DMS114 treated with DMSO at 0.1 percent for 48 hours (cell line): ENCODE data around the gene USO1.
"Not testable (repeated sequence)": the region's sequence is repeated elsewhere in the genome, so short reads cannot be mapped to it uniquely, and the experiment has no call there.

Experiments used
- DNase-seq: peaks from one replicate; lab custom pipeline; 2025; ENCODE audit not compliant: unreplicated experiment; lab: John Stamatoyannopoulos, UW

The USO1 gene

DNA sequence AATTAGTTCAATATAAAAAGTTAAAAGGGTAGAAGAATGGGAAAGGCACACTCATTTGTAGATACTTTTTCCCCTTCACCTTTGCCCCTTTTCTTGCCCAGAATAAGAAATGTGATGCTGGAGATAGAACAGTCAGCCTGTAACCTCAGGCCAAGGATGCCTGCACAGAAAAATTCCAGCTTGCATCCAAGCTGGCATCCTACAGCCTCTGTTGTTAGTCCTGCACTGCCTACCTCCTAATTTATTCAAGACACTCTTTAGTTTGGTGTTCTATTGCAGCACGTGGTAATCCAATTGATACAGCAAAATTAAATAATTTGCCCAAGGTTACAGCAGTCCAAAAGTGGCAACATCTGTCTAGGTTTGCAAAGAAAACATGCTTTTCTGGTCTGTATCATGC is 9.7 kb upstream of the USO1 start:
- no peak for DNase-seq

DNA sequence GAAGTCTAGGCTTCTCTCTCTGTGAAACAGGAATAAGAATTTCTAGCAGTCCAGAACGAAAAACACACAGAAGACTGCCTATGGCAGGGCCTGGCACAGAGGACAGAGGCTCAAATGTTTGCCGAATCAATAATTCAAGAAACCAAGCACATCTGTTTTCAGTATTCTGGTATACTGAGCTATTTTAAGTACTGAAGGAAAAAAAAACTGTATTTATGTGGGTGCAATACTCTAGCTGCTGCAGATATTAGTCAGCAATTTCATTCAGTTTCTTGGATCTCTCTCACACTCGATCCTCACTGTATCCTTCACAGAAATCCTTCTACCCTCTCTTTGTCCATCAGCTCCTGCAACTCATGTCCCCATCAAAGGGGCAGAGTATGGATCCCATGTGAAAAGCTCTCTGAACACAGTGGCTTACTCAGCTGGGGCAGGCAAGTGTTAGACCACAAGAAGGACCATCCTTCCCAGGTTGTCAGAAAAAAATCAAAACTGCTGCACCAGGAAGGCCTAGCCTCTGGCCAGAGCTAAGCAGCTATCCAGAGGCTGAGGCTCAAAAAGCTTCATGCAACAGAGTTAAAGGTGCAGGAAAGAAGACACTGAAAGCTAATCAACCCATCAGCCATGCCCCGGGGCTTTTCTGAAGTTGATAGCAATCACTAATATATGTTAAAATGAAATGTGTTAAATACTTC is 9.1 kb upstream of the USO1 start:
- no peak for DNase-seq

DNA sequence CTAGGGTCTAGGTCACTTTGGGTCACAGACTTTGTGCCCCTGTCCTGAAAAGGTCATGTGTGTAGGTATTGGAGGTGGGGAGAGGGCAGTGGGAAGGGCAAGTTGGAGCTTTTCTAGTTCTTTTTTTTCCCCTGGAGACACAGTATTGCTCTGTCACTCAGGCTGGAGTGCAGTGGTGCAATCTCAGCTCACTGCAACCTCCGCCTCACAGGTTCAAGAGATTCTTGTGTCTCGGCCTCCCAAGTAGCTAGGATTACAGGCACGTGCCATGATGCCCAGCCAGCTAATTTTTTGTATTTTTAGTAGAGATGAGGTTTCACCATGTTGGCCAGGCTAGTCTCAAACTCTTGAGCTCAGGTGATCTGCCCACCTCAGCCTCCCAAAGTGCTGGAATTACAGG is 8.3 kb upstream of the USO1 start:
- not testable (repeated sequence) for DNase-seq

DNA sequence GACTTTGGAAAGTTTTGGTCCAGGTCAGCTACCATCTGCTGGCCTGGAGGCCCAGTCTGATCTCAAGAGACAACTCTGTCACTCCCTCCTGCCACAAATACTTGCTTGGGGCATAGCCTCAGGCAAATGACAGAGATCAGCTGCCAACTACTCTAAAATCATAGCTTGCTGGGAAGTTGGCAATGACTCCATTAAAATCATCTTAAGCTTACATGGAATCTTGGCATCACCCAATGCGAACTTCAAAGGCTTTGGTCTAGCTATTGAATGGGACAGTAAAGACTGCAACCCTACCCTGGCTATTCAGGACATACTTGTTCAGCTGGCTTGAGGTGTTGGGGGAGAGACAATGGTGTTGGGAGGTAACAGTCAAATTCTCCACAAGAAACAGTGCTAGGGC is 7.0 kb upstream of the USO1 start:
- no peak for DNase-seq

DNA sequence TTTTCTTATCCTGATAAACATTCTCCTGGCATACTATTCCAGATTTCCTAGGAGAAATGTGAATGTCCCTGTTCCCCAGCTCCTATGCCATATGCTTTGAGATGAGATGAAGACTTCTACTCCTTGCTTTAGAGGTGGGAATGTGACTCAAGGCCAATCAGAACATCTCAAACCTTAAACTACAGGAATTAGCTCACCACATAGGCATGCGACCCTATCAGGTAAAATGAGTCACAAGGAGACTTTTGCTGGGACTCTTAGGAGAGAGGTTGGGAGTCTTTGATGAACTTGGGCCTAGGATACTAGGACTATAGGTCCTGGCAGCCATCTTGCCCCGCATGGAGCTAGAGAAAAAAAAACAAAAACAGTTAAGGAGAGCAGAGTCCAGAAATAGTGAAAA is 5.8 kb upstream of the USO1 start:
- no peak for DNase-seq

DNA sequence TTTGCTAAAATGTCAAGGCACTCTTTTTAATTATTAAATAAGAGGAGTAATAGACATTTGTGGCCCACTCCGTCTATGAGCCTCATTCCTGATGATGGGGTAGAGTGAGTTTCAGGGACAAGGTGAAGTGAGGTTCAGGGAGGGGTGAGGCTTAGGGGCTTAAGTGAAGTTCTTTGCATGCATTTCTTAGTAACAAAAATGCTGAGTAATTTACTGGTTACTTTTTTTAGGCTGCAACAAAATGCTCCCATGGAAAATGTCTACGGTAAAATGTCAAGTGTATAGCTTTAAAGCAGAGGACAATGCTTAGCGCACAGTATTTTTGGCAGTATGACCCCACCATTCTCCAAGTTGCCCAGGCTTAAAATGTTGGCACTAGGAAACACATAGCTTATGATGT is 2.0 kb upstream of the USO1 start:
- DNase-seq = no peak

DNA sequence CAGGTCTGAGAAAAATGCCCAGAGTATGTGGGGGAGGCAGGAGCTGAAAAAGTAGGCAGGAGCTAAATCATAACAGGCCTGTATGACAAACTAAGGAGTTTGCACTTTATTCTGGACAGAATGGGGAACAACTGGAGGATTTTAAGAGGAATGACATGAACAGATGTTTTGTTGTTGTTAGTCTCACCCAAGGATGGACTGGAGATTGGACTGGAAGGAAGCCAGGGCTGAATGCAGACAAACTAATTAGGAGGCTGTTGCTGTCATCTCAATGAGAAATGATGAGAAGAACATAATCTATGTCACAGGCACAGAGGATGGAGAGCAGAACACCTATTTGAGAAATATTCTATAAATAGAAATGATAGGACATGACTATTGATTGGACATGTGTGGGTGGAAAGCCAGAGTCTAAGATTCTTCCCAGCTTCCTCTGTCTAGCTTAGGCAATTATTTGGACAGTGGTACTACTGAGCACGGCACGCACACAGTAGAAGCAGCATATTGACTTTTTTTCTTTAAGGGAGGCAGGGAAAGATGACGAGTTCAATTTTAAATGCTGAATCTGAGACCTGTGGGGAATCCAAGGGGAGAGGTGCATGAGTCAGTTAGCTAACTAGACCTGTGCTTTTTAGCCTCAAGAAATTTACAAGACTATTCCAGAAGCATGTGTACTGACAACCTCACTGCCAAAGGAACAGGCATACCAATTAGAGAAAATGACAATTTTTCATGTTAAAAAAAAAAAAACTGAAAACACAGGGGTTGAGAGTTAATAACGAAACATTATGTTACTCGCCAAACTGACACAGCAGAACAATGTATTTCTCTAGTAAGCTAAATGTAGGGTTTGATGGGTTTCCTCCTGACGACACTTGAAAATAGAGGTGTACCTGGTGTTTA is 963 bp upstream of the USO1 start:
- DNase-seq = no peak

DNA sequence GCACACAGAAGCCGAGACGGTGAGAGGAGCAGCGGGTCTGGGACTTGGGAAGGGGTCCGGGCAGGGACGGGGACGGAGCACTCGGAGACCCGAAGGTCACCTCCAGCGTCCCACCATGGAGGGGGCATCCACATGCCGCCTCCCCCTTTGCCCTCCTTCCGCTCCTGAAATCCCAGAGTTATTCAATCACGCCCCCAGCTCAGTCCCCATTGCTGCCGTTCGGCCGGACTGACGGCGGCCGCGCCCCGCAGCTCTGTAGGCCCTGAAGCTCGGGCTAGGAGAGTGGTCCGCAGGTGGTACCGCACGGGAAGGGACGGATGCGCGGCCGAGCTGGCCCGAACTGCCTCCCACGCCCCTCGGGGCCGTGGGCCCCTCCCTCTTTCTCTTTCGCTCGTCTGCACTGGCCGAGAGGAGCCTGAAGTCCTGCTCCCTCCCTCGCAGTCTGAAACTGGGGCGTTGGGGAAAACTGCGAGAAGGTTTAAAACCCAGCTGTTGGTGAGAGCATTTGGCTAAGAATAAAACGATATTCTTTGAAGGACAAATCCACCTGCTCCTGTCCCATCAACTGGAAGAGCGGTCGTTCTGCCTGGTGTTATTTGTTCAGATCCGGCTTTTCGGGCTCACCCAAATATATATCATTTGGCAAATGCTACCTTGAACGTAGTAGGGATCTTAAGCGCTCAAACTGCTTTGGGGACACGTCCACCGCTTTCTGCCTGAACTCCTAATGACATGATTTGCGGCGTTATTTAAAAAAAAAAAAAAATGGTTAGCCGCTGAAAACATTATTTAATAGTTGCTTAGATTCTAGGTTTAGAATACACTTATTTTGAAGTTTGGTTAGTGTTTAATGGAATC is 719 bp downstream of the USO1 start:
- DNase-seq = no peak

DNA sequence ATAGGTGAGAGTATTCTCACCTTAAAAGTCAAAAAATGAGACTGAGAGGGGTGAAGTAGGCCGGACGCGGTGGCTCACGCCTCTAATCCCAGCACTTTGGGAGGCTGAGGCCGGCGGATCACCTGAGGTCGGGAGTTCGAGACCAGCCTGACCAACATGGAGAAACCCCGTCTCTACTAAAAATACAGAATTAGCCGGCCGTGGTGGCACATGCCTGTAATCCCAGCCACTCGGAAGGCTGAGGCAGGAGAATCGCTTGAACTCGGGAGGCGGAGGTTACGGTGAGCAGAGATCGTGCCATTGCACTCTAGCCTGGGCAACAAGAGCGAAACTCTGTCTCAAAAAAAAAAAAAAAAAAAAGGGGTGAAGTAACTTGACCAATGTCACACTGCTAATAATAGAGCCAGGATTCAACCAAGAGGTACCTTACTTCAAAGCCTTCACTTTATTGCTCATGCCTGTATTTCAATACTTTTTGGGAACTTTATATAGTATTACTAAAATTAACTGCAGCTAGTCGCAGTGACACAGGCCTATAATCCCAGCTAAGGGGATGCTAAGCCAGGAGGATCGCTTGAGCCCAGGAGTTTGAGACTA is 1.7 kb downstream of the USO1 start:
- not testable (repeated sequence) for DNase-seq

DNA sequence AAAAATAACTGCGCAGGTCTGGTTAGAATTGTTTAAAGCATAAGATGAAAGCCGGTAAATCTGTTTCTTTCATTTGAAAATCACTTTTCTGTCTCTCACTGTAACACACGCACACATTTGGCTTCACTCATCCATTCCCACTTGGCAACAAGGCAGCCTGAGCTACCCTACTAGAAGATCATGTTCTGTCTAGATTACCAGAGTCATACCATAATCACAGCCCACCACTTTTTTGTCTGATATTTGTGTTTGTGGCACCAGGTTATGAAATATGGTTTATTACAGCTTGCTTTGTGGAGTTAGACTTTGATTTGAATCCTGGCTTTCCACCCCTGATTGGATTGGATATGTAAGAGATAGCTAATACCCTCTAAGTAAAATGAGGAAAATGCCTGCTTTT is 2.2 kb downstream of the USO1 start:
- DNase-seq = no peak

DNA sequence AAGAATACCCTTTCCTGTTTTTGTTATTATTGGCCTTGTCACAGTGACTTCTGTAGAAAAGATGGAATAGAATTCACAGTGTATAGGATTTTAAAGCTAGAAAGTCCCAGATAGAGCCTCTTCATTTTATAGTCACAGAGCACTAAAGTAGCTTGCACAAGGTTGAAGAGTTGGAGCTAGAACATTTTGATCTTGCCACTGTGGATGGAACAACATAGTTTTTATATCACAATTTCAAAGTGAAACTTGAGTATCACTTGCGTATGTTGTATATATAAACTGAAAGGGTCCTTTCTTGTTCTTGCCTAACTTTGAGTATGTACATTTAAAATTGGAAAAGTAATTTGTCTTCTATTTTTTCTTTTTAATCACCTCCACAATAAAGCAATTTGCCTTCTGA is 2.7 kb downstream of the USO1 start:
- no peak for DNase-seq

DNA sequence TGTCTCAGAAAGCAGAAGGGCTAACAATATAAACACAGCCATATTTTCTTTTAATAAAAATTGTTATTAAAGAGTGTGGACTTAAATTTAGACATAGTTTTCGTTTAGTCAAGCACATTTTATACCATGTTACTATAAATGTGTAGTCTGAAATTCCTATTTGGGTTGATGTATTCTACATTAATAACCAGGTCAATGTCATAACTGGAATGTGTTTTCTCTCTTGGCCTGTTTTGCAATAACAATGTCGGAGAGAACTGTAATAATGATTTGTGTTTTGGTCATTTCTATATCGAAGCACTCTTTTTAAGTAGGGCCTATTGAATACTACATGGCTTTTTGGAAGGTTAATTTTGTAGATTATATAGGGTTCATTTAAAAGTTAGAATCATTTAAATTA is 5.5 kb downstream of the USO1 start:
- DNase-seq = no peak

DNA sequence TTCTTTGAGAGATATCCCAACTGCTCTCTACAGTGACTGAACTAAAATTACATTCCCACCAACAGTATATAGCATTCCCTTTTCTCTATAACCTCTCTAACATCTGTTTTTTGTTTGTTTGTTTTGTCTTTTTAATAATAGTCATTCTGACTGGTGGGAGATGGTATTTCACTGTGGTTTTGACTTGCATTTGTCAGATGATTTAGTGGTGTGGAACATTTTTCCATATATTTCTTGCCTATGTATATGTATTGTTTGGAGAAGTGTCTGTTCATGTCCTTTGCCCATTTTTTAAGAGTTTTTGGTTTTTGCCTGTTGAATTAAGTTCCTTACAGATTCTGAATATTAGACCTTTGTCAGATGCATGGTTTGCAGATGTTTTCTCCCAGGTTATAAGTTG is 9.0 kb downstream of the USO1 start:
- no peak for DNase-seq

DNA sequence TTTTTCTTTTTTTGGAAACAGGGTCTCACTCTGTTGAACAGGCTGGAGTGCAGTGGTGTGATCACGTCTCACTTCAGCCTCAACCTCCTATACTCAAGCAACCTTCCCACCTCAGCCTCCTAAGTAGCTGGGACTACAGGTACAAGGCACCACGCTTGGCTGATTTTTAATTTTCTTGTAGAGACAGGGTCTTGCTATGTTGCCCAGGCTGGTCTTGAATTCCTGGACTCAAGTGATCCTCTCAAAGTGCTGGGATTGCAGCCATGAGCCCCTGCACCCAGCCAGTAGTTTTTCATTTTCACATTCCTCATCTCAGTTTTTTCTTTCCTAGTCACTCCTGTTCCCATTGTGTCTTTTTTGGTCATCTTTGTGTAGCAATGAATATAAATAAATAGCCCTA is 11.1 kb downstream of the USO1 start:
- DNase-seq = no peak

DNA sequence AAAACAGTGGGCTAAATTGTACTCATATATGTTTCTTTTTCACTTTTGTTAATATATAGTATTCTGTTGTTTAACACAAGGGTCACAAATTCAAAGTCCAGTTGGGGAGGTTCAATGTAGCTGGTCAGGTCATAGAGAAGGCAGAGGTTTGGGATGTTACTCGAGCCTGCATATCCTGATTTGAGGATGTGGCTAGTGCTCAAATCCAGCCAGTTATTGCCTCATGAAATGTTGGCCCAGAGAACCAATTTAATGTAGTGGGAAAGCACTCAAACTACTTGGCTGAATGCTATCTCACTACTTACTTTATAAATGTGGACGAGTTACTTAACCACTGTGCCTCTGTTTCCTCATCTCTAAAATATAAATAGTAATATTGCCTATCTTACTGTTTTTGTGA is 12.5 kb downstream of the USO1 start:
- DNase-seq = no peak

DNA sequence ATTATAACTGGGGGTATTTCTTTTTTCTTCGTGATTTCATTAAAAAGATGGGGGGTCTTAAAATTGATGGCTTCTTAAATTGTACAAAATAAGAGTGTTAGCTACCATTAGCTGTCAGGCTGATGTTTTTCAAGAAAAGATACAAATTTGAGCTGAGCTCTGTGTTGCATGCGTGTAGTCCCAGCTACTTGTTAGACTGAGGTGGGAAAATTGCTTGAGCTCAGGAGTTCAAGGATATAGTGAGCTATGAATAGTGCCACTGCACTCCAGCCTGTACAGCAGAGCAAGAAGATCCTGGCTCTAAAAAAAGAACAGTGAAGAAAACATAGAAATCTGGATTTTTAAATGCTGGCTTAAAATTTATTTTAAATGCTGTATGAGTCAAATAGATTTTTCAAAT is 13.0 kb downstream of the USO1 start:
- DNase-seq = no peak

DNA sequence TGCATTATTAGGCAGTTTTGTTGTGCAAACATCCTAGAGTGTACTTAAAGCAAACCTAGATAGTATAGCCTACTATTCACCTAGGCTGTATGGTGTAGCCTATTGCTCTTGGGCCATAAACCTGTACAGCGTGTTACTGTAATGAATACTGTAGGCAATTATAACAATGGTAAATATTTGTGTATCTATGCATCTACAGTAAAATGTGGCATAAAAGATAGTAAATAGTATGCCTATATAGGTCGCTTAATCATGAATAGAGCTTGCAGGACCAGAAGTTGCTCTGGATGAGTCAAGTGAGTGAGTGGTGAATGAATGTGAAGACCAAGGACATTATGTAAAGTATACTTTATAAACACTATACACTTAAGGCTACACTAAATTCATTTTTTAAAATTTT is 16.6 kb downstream of the USO1 start:
- no peak for DNase-seq

DNA sequence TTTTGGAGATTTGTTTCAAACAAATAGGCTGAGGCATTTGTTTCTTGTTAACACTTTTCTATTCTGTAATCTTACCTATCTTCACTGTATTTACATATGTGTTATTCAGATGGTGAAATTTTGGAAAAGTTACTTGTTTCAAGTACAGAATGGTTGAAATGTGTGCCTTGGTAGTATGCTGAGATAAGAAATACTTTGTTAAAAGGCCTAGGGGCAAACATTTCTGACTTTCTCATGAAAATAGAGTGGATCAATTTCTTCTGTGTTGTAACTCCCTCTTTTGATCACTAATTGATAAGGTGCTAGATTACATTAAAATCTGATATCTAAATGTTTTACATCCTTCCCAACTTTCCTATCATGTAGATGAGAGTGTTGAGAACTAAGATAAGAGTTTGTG is 18.1 kb downstream of the USO1 start:
- DNase-seq = no peak

DNA sequence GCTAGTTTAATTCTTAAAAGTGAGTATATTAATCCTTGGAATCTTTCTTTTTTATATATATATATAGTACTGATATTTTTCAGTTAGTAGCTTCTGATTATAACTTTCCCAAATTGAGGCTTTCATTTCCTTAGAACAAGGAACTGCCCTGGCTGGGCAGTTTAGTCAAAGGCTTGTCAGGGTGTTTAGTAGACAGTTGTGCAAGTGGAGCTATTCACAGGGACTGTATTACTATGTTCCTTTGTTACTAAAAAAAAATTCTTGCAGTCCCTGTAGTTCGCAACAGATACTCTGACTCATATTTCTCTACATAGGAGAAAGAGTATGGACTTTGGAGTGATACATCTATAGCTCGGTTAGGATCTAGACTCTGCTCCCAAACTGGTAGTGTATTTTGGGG is 20.8 kb downstream of the USO1 start:
- no peak for DNase-seq

DNA sequence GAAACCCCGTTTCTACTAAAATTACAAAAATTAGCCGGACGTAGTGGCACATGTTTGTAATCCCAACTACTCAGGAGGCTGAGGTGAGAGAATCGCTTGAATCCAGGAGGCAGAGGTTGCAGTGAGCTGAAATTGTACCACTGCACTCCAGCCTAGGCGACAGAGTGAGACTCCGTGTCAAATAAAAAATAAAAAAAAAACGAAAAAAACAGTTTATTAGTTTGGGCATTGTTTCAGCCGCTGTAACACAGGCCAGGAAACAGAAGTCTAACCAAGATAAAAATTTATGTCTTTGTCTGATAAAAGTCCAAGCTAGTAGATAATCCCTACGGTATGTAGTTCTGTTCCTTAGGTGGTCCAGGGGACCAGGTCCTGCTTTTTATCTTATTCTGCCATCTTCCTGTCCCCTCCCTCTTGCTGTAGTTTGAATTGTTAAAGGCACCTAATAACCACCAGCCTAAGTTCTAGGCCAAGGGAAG is 21.4 kb downstream of the USO1 start:
- DNase-seq = no peak

DNA sequence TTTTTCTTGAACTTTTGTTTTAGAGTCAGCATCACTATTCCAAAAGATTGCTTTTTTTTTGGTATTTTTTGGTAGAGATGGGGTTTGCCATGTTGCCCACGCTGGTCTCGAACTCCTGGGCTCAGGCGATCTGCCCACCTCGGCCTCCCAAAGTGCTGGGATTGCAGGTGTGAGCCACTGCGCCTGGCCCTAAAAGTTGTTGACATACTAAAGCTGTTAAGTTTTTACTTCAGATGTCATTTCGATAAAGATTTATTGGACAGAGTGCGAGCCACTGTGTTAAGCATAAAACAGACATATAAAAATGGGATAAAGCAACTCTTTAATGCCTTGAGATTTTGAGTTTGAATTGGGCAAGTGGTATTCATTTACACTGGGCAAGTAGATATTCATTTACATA is 28.3 kb downstream of the USO1 start:
- no peak for DNase-seq
